ENCODE measurements around the gene FLRT2.

DNA sequence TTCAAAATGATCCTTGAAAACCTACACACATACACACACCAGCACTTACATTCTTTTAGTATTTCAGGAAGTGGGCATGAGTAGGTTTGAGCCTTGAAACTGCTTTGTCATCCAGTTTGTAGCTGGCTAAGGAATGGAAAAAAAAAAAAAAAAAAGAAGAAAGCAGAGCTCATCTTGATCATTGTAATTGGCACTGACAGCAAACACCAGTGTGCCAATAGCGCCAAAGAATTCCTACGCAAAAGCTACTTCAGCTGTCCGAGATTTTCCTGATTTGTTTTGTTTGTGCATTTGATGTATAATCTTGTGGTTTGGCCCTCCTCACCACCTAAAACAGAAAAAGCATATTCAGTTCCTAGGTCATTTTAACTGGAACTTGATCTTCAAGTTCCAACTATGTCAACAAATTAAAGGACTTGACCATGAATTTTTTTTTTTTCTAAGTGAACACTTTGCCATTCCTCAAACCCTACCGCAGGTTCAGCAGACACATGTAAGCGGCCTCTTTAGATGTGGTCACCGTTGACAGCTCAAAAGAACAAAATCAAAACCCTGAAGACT, 57.3 kb downstream of the FLRT2 start:
- TF ChIP-seq, protein P1, sequence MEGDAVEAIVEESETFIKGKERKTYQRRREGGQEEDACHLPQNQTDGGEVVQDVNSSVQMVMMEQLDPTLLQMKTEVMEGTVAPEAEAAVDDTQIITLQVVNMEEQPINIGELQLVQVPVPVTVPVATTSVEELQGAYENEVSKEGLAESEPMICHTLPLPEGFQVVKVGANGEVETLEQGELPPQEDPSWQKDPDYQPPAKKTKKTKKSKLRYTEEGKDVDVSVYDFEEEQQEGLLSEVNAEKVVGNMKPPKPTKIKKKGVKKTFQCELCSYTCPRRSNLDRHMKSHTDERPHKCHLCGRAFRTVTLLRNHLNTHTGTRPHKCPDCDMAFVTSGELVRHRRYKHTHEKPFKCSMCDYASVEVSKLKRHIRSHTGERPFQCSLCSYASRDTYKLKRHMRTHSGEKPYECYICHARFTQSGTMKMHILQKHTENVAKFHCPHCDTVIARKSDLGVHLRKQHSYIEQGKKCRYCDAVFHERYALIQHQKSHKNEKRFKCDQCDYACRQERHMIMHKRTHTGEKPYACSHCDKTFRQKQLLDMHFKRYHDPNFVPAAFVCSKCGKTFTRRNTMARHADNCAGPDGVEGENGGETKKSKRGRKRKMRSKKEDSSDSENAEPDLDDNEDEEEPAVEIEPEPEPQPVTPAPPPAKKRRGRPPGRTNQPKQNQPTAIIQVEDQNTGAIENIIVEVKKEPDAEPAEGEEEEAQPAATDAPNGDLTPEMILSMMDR (conservative IDR thresholded peaks at IDR 0.05), result no peak
- TF ChIP-seq EZH2 (IDR thresholded peaks at IDR 0.05; ENCODE audit: low read depth), result no peak
